Brain microvascular endothelial cell (primary cell): ENCODE results near the gene OTUD3.

Experiments
- DNase-seq: peaks from one replicate; pipeline ENCODE4 v3.0.0-alpha.2; 2020
- H3K27ac ChIP-seq: fragments of 250-450 bp; sonication (Bioruptor Pico); 2 replicates; pipeline ENCODE4 v1.5.1; 2020; ENCODE audit warnings: mild to moderate bottlenecking, moderate library complexity
- H3K27me3 ChIP-seq: fragments of 250-450 bp; sonication (Bioruptor Pico); replicated peaks from 2 replicates; pipeline ENCODE4 v1.5.1; 2020; ENCODE audit warnings: mild to moderate bottlenecking
- H3K36me3 ChIP-seq: fragments of 250-450 bp; sonication (Bioruptor Pico); replicated peaks from 2 replicates; pipeline ENCODE4 v1.5.1; 2020; ENCODE audit warnings: mild to moderate bottlenecking
- H3K4me3 ChIP-seq: 2 replicates; pipeline ENCODE4 v1.5.1; 2011; ENCODE audit warnings: low read depth, mild to moderate bottlenecking, control low read depth, low read length, moderate library complexity
- in situ Hi-C: cut with HindIII; loops from 2 replicates; pipeline ENCODE4 v1.10.0; 2017; ENCODE audit warnings: low sequenced_read_pairs, low pct_ligation_motif_present
- TF ChIP-seq, protein P1 (sequence below): IDR thresholded peaks from 2 replicates; pipeline ENCODE4 v1.5.1; 2011; ENCODE audit warnings: low read depth, mild to moderate bottlenecking, moderate library complexity, low read length, control low read depth, inconsistent platforms; ENCODE audit errors: missing control alignments

OTUD3 gene

GRCh38 chr1:19858893-19859292, 23.3 kb upstream of the OTUD3 start:
- no peaks in the 10 kb centered on the region for H3K36me3 ChIP-seq
- H3K27me3 ChIP-seq: no peaks in the 10 kb centered on the region
- H3K4me3 ChIP-seq: no peak overlapping the region
- in situ Hi-C loops: no loop called here
- no peak for DNase-seq
- TF ChIP-seq, protein P1, sequence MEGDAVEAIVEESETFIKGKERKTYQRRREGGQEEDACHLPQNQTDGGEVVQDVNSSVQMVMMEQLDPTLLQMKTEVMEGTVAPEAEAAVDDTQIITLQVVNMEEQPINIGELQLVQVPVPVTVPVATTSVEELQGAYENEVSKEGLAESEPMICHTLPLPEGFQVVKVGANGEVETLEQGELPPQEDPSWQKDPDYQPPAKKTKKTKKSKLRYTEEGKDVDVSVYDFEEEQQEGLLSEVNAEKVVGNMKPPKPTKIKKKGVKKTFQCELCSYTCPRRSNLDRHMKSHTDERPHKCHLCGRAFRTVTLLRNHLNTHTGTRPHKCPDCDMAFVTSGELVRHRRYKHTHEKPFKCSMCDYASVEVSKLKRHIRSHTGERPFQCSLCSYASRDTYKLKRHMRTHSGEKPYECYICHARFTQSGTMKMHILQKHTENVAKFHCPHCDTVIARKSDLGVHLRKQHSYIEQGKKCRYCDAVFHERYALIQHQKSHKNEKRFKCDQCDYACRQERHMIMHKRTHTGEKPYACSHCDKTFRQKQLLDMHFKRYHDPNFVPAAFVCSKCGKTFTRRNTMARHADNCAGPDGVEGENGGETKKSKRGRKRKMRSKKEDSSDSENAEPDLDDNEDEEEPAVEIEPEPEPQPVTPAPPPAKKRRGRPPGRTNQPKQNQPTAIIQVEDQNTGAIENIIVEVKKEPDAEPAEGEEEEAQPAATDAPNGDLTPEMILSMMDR: no peak
- H3K27ac ChIP-seq: no peak overlapping the region

DNA sequence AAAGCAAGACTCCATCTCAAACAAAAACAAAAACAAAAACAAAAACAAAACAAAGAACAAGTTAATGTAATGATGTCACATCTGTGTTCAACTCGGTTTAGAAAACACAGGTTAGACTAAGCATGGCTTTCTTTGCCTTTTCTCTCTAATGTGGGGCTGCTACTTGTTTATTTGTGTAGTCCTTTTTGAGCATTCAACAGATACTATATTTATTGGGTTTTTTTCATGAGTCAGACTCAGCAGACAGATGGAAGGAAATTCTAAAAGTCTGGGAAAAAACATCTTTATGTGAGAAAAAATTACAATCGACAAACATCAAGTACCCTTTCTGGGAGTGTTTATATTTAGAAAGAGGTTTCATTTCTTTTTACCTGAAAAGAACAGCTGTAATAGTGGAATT, 22.3 kb upstream of the OTUD3 start:
- no peaks in the 10 kb centered on the region for H3K27me3 ChIP-seq
- no peaks in the 10 kb centered on the region for H3K36me3 ChIP-seq
- H3K4me3 ChIP-seq: no peak overlapping the region
- DNase-seq: no peak
- no peak overlapping the region for H3K27ac ChIP-seq
- in situ Hi-C loops: no loop called here
- TF ChIP-seq, protein P1: no peak

DNA sequence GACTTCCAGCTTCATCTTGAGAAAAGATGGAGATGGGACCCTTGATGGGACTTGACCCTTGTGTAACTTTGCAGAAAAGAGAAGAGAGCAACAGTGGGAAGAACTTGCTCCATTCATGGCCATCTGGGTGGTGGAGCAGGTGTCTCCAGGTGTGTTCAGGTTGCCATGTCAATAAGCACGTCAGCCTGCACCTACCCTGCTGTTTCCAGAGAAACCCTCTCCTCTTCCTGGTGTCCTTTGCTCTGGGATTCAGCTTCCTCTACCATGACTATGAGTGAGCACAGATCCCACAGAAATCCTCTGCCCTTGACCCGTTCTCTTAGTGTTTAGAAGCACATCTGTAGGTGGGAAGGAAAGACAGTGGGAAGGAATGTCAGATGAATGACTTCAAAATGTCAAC, 21.8 kb upstream of the OTUD3 start:
- TF ChIP-seq, protein P1: no peak
- in situ Hi-C loops: no loop called here
- DNase-seq: no peak
- H3K4me3 ChIP-seq: no peak overlapping the region
- no peaks in the 10 kb centered on the region for H3K36me3 ChIP-seq
- H3K27me3 ChIP-seq: no peaks in the 10 kb centered on the region
- no peak overlapping the region for H3K27ac ChIP-seq

- peak; percentile 18 for DNase-seq
- Histone ChIP-seq H3K36me3 (no peaks in the 10 kb centered on the region), H3K27me3 (no peaks in the 10 kb centered on the region), H3K27ac (no peak overlapping the region), H3K4me3 (no peak overlapping the region)
- TF ChIP-seq, protein P1: no peak
- in situ Hi-C loops: no loop called here
Observed at GRCh38 chr1:19861034-19861433, 21.2 kb upstream of the OTUD3 start.

GRCh38 chr1:19861842-19862530, 20.2 kb upstream of the OTUD3 start:
- Histone ChIP-seq H3K36me3 (no peaks in the 10 kb centered on the region), H3K27me3 (no peaks in the 10 kb centered on the region), H3K4me3 (no peak overlapping the region), H3K27ac (no peak overlapping the region)
- no peak for DNase-seq
- TF ChIP-seq, protein P1: no peak
- in situ Hi-C loops: no loop called here

DNA sequence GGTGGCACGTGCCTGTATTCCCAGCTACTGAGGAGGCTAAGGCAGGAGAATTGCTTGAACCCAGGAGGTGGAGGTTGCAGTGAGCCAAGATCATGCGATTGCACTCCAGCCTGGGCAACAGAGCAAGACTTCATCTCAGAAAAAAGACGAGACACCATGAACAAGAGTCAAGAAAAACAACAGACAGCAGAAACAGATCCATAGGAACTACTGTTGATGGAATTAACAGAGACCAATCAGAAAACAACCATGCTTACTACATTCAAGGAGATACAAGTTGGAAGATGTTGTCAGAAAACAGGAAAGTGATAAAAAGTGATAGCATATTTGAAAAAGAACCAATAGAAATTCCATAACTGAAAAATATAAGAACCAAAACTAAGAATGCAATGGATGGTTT, 19.3 kb upstream of the OTUD3 start:
- Histone ChIP-seq H3K27ac (no peak overlapping the region), H3K36me3 (no peaks in the 10 kb centered on the region), H3K27me3 (no peaks in the 10 kb centered on the region), H3K4me3 (no peak overlapping the region)
- in situ Hi-C loops: no loop called here
- TF ChIP-seq, protein P1: no peak
- DNase-seq: no peak
